GM18499 (cell line): ENCODE results near the gene PAX2.
"Not testable (repeated sequence)": the region's sequence is repeated elsewhere in the genome, so short reads cannot be mapped to it uniquely, and the experiment has no call there.

Experiments used
- ATAC-seq: cut with Tn5 transposase; IDR thresholded peaks from one replicate; pipeline ENCODE4 v1.9.1; 2021; ENCODE audit warnings: moderate number of reproducible peaks; ENCODE audit not compliant: insufficient read depth, unreplicated experiment

PAX2 gene

DNA sequence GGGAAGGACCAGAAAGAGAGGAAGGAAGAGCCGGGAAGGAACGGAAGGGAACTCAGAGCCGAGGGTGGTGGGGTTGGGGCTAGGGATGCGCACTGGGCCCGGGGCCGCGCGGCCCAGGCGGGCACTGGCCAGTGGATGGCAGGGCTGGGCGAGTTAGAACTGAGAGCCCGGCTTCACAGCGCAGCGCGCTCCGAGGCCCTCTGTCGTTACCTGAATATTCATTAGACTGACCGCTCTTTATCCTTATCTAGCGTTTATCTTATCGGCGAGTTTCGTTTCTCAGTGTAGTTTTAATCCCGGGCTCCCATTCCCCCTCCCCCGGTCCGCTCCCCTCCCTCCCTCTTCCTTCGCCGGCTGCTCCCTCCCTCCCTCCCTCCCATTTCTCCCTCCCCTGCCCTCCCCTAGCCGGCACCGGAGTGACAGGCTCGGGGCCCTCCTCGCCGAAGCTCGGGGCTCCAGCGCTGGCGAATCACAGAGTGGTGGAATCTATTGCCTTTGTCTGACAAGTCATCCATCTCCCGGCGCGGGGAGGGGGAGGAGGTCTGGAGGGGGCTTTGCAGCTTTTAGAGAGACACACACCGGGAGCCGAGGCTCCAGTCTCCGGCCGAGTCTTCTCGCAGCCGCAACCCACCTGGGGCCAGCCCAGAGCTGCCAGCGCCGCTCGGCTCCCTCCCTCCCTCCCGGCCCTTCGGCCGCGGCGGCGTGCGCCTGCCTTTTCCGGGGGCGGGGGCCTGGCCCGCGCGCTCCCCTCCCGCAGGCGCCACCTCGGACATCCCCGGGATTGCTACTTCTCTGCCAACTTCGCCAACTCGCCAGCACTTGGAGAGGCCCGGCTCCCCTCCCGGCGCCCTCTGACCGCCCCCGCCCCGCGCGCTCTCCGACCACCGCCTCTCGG is at the start of gene PAX2:
PAX2 (plus strand) TSS at position 596 of the 895 bp plus-strand sequence. CDS start 679 bp downstream, outside the sequence.
- no peak for ATAC-seq

- no peak for ATAC-seq
Observed at GRCh38 chr10:100696477-100696901, 48.9 kb upstream of the PAX2 start.

- ATAC-seq = no peak
Observed at GRCh38 chr10:100697070-100697469, 48.3 kb upstream of the PAX2 start.

DNA sequence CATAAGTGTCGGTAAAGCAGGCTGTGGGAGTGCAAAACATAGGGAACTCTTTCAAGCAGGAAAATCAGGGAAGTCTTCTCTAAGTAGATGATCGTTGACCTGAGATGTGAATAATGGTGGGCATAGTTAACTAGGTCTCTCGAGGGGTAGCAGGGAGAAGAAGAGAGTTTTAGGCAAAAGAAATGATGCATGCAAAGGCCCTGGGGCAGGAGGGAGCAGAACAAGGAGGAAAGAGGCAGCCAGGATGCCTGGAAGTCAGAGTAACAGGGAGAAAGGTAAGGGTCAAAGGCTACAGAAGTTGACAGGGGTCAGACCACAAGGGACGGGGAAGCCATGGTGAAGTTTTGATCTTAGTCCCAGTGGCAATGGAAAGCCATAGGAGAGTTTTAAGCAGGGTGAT is 47.8 kb upstream of the PAX2 start:
- no peak for ATAC-seq

- ATAC-seq = not testable (repeated sequence)
Observed at GRCh38 chr10:100701704-100702103, 43.7 kb upstream of the PAX2 start.

DNA sequence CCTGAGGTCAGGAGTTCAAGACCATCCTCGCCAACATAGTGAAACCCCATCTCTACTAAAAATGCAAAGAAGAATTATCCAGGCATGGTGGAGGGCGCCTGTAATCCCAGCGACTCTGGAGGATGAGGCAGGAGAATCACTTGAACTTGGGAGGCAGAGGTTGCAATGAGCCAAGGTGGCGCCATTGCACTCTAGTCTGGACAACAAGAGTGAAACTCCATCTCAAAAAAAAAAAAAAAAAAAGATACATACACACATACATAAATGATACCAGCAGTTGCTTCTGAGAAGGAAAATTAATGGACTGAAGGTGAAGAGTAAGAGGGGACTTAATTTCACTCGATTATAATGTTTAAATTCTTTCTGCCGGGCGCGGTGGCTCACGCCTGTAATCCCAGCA is 40.2 kb upstream of the PAX2 start:
- ATAC-seq = no peak

DNA sequence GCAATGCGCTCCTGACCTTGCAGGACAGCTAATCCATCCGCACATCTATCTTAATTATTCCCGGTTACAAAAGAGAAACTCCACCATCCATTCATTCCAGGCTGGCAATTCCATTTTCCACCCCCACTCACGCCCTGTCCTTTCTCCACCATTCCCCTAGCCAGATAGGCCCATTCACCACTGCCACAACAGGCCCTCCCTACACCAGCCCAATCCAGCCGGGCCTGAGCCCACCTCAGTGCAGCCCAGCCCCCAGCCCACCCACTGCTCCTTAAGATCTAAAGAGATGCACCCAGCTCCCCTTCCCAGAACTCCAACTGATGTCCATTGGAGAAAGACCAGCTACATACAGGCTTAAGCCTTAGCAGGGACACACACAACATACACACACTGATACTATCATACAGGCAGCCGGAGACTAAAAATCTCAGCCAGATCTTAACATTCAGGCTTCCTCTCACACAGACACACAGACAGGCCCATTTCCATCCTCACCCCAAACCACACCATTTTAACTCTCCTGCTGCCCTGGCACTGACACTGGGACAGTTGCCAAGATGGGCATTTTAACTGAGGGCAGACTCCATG is 38.0 kb upstream of the PAX2 start:
- no peak for ATAC-seq

- no peak for ATAC-seq
Observed at GRCh38 chr10:100709146-100710082, 36.0 kb upstream of the PAX2 start.

- ATAC-seq = no peak
Observed at GRCh38 chr10:100710151-100710871, 35.1 kb upstream of the PAX2 start.

DNA sequence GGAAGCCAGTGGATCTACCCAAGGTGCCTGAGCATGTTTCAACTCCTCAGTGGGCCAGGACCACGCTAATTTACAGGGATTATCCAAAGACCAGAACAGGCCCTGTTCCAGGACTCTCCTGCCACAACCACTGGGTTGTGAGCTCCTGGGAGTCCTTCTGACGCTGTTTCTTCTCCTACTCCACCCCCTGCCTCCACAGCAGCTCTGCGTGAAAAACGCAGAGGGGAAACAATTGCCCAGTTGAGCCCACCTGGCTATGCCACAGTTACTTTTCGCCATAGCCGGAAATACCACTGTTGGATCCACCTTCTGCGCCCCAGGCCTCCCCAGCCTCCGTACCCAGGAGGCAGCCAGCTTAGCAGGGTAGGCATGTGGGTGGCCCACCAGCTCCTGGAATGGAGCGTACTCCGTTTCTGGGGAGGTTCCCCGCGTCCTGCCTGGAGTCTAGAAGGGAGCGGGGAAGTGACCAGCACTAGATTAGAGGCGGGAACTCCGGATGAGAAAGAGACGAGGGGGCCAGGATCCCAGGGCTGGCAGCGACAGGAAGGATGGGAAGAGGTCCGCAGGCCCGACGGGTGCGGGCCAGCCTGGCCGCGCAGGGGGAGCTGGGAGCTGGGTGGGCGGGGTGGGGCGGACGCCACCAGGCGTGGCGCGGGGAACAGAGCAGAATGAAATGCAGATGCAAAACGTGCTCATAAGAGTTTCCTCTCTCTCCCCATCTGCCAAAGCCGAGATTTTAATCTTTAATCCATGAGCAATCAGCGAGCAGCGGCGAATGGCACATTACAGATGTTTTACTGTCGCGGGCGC is 32.1 kb upstream of the PAX2 start:
- no peak for ATAC-seq

DNA sequence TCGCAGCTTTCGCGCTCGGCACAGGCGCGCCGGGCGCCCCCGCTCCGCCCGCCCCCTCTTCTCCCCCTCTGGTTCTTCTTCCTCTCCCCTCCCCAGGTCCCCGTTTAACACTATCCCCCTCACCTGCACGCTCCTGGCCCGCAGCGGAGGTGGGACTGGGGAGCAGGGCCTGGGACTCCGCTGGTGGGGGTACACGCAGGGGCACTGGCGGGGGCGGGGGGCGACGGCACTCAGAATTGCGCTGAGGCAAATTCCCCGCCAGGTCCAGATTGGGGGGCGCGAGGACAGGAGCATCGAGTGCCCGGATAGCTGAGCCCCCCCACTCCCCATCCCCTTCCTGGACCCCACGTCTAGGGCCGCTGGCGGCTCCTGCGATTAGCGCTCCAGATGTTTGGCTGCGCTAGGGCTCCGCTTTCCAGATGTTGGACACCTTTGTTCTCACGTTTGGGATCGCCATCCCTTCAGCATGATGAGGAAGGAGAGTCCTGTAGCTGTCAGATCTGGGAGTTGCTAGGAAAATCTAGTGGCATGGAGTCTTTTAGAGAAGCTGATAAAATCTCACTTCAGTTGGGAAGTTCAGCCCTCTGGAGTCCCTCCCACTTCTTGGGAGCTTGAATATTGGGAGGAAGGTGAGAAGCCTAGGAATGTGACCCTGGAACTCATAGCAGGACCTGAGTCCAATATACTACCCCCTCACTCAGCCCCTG is 31.4 kb upstream of the PAX2 start:
- ATAC-seq = no peak

- no peak for ATAC-seq
Observed at GRCh38 chr10:100714566-100714950, 30.8 kb upstream of the PAX2 start.

DNA sequence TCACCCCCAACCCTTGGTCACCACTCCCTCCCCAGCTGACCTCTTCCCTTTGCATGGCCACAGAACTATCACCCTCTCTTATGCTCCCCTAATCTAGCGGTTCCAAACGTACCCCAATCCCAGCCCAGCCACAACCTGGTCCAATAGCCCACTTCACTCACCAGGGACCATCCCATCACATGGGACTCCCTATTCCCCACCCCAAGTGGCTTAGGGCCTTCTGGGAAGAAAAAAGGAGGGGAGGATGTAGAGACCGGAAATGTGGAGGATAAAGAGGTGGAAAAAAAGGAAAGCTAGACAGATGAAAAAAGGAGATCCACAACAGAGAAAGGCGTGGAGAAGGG is 30.3 kb upstream of the PAX2 start:
- no peak for ATAC-seq

- ATAC-seq = no peak
Observed at GRCh38 chr10:100715445-100716385, 29.7 kb upstream of the PAX2 start.

DNA sequence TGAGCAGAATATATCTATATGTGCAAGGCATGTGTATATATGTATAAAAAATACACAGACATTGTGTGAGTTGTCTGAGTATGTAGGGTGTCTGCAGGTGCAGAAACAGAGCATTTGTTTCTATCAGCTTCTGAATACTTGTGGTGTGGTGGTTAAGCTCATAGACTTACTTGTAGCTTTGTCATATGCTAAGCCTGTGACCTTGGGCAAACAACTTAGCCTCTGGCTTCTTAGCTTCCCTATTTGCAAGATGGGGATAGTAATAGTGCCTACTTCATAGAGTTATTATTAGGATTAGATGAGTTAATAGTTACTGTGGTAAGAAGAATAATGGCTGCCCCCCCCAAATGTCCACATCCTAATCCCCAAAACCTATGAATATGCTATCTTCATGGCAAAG is 28.2 kb upstream of the PAX2 start:
- no peak for ATAC-seq

- no peak for ATAC-seq
Observed at GRCh38 chr10:100718197-100718742, 27.1 kb upstream of the PAX2 start.

DNA sequence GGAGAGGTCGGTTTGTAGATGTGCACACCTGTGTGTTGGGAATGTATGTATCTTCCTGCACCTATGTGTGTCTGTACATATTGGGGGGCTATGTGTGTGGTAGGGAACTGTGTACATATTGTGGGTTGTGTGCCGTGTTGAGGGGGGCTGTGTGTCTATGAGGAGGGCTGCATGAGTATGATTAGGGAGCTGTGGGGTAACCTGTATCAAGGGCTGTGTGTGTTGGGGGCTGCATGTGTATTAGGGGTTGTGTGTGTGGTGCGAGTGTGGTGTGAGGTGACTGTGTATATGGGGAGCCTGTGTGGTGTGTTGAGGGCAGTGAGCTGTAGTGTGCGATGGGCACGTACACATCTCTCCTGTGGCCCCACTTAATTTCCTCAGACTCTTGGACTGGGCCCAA is 22.2 kb upstream of the PAX2 start:
- no peak for ATAC-seq
